Neural progenitor cell (in vitro differentiated cells): Measurements from ENCODE around the gene CD300C. TPM values are rescaled to one million over a fixed set of nuclear protein-coding genes. Genes with fewer than 3 reads are reported as not detected.

Experiments used
- DNase-seq: peaks from one replicate; pipeline ENCODE4 v3.0.0-alpha.2; 2016; ENCODE audit warnings: low spot score
- H2AFZ ChIP-seq: fragments of 200-600 bp; sonication (generic); replicated peaks from 2 replicates; pipeline ENCODE4 v1.6.1; 2016; ENCODE audit warnings: antibody characterized with exemption
- H3F3A ChIP-seq: fragments of 200-600 bp; sonication (generic); 2 replicates; pipeline ENCODE4 v1.6.1; 2016; ENCODE audit warnings: antibody characterized with exemption, low read depth
- H3K27ac ChIP-seq: fragments of 200-600 bp; sonication (generic); 2 replicates; pipeline ENCODE4 v1.5.1; 2016; ENCODE audit warnings: mild to moderate bottlenecking
- H3K27me3 ChIP-seq: fragments of 200-600 bp; sonication (generic); 2 replicates; pipeline ENCODE4 v1.6.1; 2016; ENCODE audit warnings: mild to moderate bottlenecking, moderate library complexity
- H3K36me3 ChIP-seq: fragments of 200-600 bp; sonication (generic); 2 replicates; pipeline ENCODE4 v1.5.1; 2016
- H3K4me1 ChIP-seq: fragments of 200-600 bp; sonication (generic); 2 replicates; pipeline ENCODE4 v1.6.1; 2016; ENCODE audit warnings: mixed run types
- H3K4me2 ChIP-seq: fragments of 200-600 bp; sonication (generic); 2 replicates; pipeline ENCODE4 v1.6.1; 2016
- H3K4me3 ChIP-seq: fragments of 200-600 bp; sonication (generic); 2 replicates; pipeline ENCODE4 v1.5.1; 2016
- H3K79me2 ChIP-seq: fragments of 200-600 bp; sonication (generic); 2 replicates; pipeline ENCODE4 v1.6.1; 2016; ENCODE audit warnings: low read depth
- H3K9ac ChIP-seq: fragments of 200-600 bp; sonication (generic); 2 replicates; pipeline ENCODE4 v1.6.1; 2016
- H3K9me3 ChIP-seq: fragments of 200-600 bp; sonication (generic); 2 replicates; pipeline ENCODE4 v1.5.1; 2016; ENCODE audit warnings: low read depth
- H4K20me1 ChIP-seq: fragments of 200-600 bp; sonication (generic); 2 replicates; pipeline ENCODE4 v1.6.1; 2016; ENCODE audit warnings: low read depth
- H3K27ac Mint-ChIP-seq: 3 replicates; pipeline ENCODE4 v1.8.0; 2021; ENCODE audit warnings: mixed read lengths
- H3K27me3 Mint-ChIP-seq: 2 replicates; pipeline ENCODE4 v1.8.0; 2022; ENCODE audit warnings: low read depth, mild to moderate bottlenecking, inconsistent platforms, moderate library complexity, mixed read lengths; ENCODE audit not compliant: insufficient read depth
- H3K36me3 Mint-ChIP-seq: 3 replicates; pipeline ENCODE4 v1.8.0; 2021; ENCODE audit warnings: mixed read lengths
- H3K4me1 Mint-ChIP-seq: 3 replicates; pipeline ENCODE4 v1.8.0; 2021; ENCODE audit warnings: mixed read lengths
- H3K4me3 Mint-ChIP-seq: 3 replicates; pipeline ENCODE4 v1.8.0; 2021; ENCODE audit warnings: mild to moderate bottlenecking, moderate library complexity, mixed read lengths
- H3K9me3 Mint-ChIP-seq: 3 replicates; pipeline ENCODE4 v1.8.0; 2020; ENCODE audit warnings: mixed read lengths
- CTCF ChIP-seq: fragments of 200-600 bp; sonication (generic); IDR thresholded peaks from 2 replicates; pipeline ENCODE4 v1.5.1; 2017; ENCODE audit warnings: antibody characterized with exemption, mild to moderate bottlenecking
- EZH2 ChIP-seq: fragments of 200-600 bp; sonication (generic); IDR thresholded peaks from 2 replicates; pipeline ENCODE4 v1.6.1; 2017; ENCODE audit warnings: antibody characterized with exemption, mild to moderate bottlenecking, moderate library complexity
- EZH2phosphoT487 ChIP-seq: fragments of 200-600 bp; sonication (generic); IDR thresholded peaks from 2 replicates; pipeline ENCODE4 v1.6.1; 2017; ENCODE audit warnings: antibody characterized with exemption
- total RNA-seq: library from RNA; depleted of rRNA; stranded (reverse); fragments of >200 nt; gene quantifications from 2 replicates; pipeline ENCODE4 v1.2.3, GENCODE V29; 2015; ENCODE audit warnings: low replicate concordance

The CD300C gene
- total RNA-seq, 1 donor from 2014 or later: not detected

GRCh38 chr17:74565126-74565525 lies 19.2 kb upstream of the CD300C start:
- no peak overlapping the region for H3K4me2 ChIP-seq
- H3F3A ChIP-seq: no peaks in the 10 kb centered on the region
- H3K27ac ChIP-seq: no peak overlapping the region
- no peaks in the 10 kb centered on the region for H3K9me3 Mint-ChIP-seq
- no peaks in the 10 kb centered on the region for H4K20me1 ChIP-seq
- no peaks in the 10 kb centered on the region for H3K36me3 ChIP-seq
- H3K27me3 ChIP-seq: no peaks in the 10 kb centered on the region
- H3K4me3 Mint-ChIP-seq: no peak overlapping the region
- TF ChIP-seq CTCF (no peak), EZH2phosphoT487 (no peak), EZH2 (no peak)
- no peak overlapping the region for H3K4me3 ChIP-seq
- H3K4me1 ChIP-seq: no peaks in the 10 kb centered on the region
- no peaks in the 10 kb centered on the region for H3K36me3 Mint-ChIP-seq
- H3K27ac Mint-ChIP-seq: no peak overlapping the region
- H3K9ac ChIP-seq: no peak overlapping the region
- H3K9me3 ChIP-seq: no peaks in the 10 kb centered on the region
- DNase-seq: no peak
- no peaks in the 10 kb centered on the region for H3K4me1 Mint-ChIP-seq
- no peaks in the 10 kb centered on the region for H3K79me2 ChIP-seq
- H2AFZ ChIP-seq: no peak overlapping the region
- peaks cover 14% of the 10 kb centered on the region for H3K27me3 Mint-ChIP-seq

DNA sequence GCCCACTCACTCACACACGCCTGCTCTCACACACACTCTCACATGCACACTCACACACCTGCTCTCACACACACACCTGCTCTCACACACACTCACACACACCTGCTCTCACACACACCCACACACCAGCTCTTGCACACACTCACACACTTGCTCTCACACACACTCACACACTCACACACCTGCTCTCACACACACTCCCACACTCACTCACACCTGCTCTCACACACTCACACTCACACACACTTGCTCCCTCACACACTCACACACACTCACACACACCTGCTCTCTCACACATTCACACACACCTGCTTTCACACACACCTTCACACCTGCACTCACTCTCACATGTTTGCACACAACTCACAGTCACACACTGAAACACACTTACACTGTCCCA lies 17.4 kb upstream of the CD300C start:
- Histone ChIP-seq H3K79me2 (no peaks in the 10 kb centered on the region), H3F3A (no peaks in the 10 kb centered on the region), H3K9ac (no peak overlapping the region), H3K36me3 (no peaks in the 10 kb centered on the region), H3K27ac (no peak overlapping the region), H3K4me3 (no peak overlapping the region), H2AFZ (no peak overlapping the region), H3K27me3 (no peaks in the 10 kb centered on the region), H4K20me1 (no peaks in the 10 kb centered on the region), H3K9me3 (no peaks in the 10 kb centered on the region), H3K4me1 (no peaks in the 10 kb centered on the region), H3K4me2 (no peak overlapping the region)
- H3K9me3 Mint-ChIP-seq: peaks cover 4% of the 10 kb centered on the region
- H3K27me3 Mint-ChIP-seq: peaks cover 16% of the 10 kb centered on the region
- no peaks in the 10 kb centered on the region for H3K4me1 Mint-ChIP-seq
- DNase-seq: no peak
- TF ChIP-seq CTCF: no peak
- H3K36me3 Mint-ChIP-seq: no peaks in the 10 kb centered on the region
- H3K27ac Mint-ChIP-seq: no peak overlapping the region
- H3K4me3 Mint-ChIP-seq: no peak overlapping the region

DNA sequence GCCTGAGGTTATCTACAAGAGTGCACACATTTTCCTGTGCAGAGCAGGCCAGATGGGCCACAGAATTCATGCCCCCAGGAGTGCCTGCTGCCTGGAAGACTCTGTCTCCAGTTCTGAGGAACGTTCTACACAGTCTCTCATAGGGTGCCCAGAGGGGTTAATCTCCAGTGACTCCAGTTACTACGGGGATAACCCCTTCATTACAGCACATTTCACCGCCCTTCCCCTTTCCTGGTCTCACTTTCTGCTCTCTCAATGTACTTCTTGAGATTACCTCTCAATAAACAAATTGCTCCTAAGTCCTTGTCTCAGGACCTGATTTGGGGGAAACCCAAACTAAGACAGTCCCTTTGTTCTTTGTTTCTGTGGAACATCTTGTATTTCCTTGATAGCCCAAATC lies 15.7 kb upstream of the CD300C start:
- no peak overlapping the region for H3K4me2 ChIP-seq

More for the DNA sequence above, 15.7 kb upstream of the CD300C start:
- Mint-ChIP-seq H3K27ac (no peak overlapping the region), H3K36me3 (no peaks in the 10 kb centered on the region), H3K27me3 (peaks cover 11% of the 10 kb centered on the region), H3K9me3 (peaks cover 8% of the 10 kb centered on the region), H3K4me3 (no peak overlapping the region), H3K4me1 (no peaks in the 10 kb centered on the region)
- Histone ChIP-seq H3K79me2 (no peaks in the 10 kb centered on the region), H3K27ac (no peak overlapping the region), H3K4me1 (no peaks in the 10 kb centered on the region), H3K27me3 (no peaks in the 10 kb centered on the region), H3K4me3 (no peak overlapping the region), H2AFZ (no peak overlapping the region), H3K9ac (no peak overlapping the region), H4K20me1 (no peaks in the 10 kb centered on the region), H3F3A (no peaks in the 10 kb centered on the region), H3K9me3 (no peaks in the 10 kb centered on the region), H3K36me3 (no peaks in the 10 kb centered on the region)
- DNase-seq: no peak
- no peak for TF ChIP-seq EZH2
- no peak for TF ChIP-seq CTCF
- TF ChIP-seq EZH2phosphoT487: no peak
